ENCODE data around the gene DCDC1. TPM values are rescaled to one million over a fixed set of nuclear protein-coding genes. Genes with fewer than 3 reads are reported as not detected.

DCDC1 gene
- total RNA-seq, 6 donors from 2014 or later, result 0.11 to 25.2 (median 3.3) TPM

GRCh38 chr11:31045335-31045734, 324.2 kb downstream of the DCDC1 start:
- WGBS, 2 donors, result 48 to 51% methylated on average over 5 of the region's 5 CpGs
- DNase-seq, result no peak

GRCh38 chr11:31030138-31030792, 339.3 kb downstream of the DCDC1 start:
- H3K9me3 ChIP-seq, result no peaks in the 10 kb centered on the region
- no peak for TF ChIP-seq EP300 (IDR thresholded peaks at IDR 0.05)
- no peak for TF ChIP-seq CTCF (IDR thresholded peaks at IDR 0.05)
- TF ChIP-seq POLR2AphosphoS5 (IDR thresholded peaks at IDR 0.05), result no peak
- no peak for TF ChIP-seq POLR2A (IDR thresholded peaks at IDR 0.05)
- H3K4me1 ChIP-seq, result no peaks in the 10 kb centered on the region
- no peak overlapping the region for H3K27ac ChIP-seq
- ATAC-seq (ENCODE audit: low FRiP score in 2 of 2) (no peak), DNase-seq (no peak)
- no peaks in the 10 kb centered on the region for H3K27me3 ChIP-seq
- no peak overlapping the region for H3K4me3 ChIP-seq
- WGBS, 2 donors, result 80 to 82% methylated on average over 7 of the region's 7 CpGs
- H3K36me3 ChIP-seq, result no peaks in the 10 kb centered on the region

More at GRCh38 chr11:31045335-31045734, 324.2 kb downstream of the DCDC1 start:
- ATAC-seq (ENCODE audit: low FRiP score in 2 of 2), result no peak
- H3K36me3 ChIP-seq, result no peaks in the 10 kb centered on the region
- TF ChIP-seq POLR2AphosphoS5 (IDR thresholded peaks at IDR 0.05), result no peak
- no peak for TF ChIP-seq CTCF (IDR thresholded peaks at IDR 0.05)
- TF ChIP-seq EP300 (IDR thresholded peaks at IDR 0.05), result no peak
- no peak for TF ChIP-seq POLR2A (IDR thresholded peaks at IDR 0.05)
- no peaks in the 10 kb centered on the region for H3K4me1 ChIP-seq
- H3K9me3 ChIP-seq, result no peaks in the 10 kb centered on the region
- no peaks in the 10 kb centered on the region for H3K27me3 ChIP-seq
- no peak overlapping the region for H3K27ac ChIP-seq
- H3K4me3 ChIP-seq, result no peak overlapping the region

- Histone ChIP-seq H3K4me1 (no peaks in the 10 kb centered on the region), H3K4me3 (no peak overlapping the region), H3K27ac (no peak overlapping the region), H3K27me3 (no peaks in the 10 kb centered on the region), H3K9me3 (no peaks in the 10 kb centered on the region), H3K36me3 (no peaks in the 10 kb centered on the region)
- DNase-seq, result no peak
- no peak for ATAC-seq (ENCODE audit: low FRiP score in 2 of 2)
- TF ChIP-seq POLR2AphosphoS5 (IDR thresholded peaks at IDR 0.05), result no peak
- no peak for TF ChIP-seq CTCF (IDR thresholded peaks at IDR 0.05)
- no peak for TF ChIP-seq POLR2A (IDR thresholded peaks at IDR 0.05)
- TF ChIP-seq EP300 (IDR thresholded peaks at IDR 0.05), result no peak
- 85 to 90% methylated on average over 6 of the region's 6 CpGs for WGBS, 2 donors
Measured at GRCh38 chr11:31026315-31026714, 343.2 kb downstream of the DCDC1 start.

- H3K4me1 ChIP-seq, result no peaks in the 10 kb centered on the region
- no peak overlapping the region for H3K4me3 ChIP-seq
- H3K9me3 ChIP-seq, result no peaks in the 10 kb centered on the region
- H3K27me3 ChIP-seq, result no peaks in the 10 kb centered on the region
- DNase-seq (no peak), ATAC-seq (ENCODE audit: low FRiP score in 2 of 2) (no peak)
- 42 to 60% methylated on average over 2 of the region's 2 CpGs for WGBS, 2 donors
- H3K27ac ChIP-seq, result no peak overlapping the region
- TF ChIP-seq CTCF (IDR thresholded peaks at IDR 0.05), result no peak
- no peaks in the 10 kb centered on the region for H3K36me3 ChIP-seq
Measured at GRCh38 chr11:31022080-31022479, 347.5 kb downstream of the DCDC1 start.

GRCh38 chr11:31019786-31020185, 349.8 kb downstream of the DCDC1 start:
- no peaks in the 10 kb centered on the region for H3K4me1 ChIP-seq
- H3K4me3 ChIP-seq, result no peak overlapping the region
- no peaks in the 10 kb centered on the region for H3K27me3 ChIP-seq
- H3K36me3 ChIP-seq, result no peaks in the 10 kb centered on the region
- ATAC-seq (ENCODE audit: low FRiP score in 2 of 2), result no peak
- TF ChIP-seq POLR2AphosphoS5 (IDR thresholded peaks at IDR 0.05) (no peak), CTCF (IDR thresholded peaks at IDR 0.05) (no peak), EP300 (IDR thresholded peaks at IDR 0.05) (no peak), POLR2A (IDR thresholded peaks at IDR 0.05) (no peak)
- no peaks in the 10 kb centered on the region for H3K9me3 ChIP-seq
- WGBS, 2 donors, result 50 to 59% methylated on average over 4 of the region's 4 CpGs
- H3K27ac ChIP-seq, result no peak overlapping the region
- no peak for DNase-seq
